AG10803 (cell line): ENCODE data around the gene PDP2.
"Not testable (repeated sequence)": the region's sequence is repeated elsewhere in the genome, so short reads cannot be mapped to it uniquely, and the experiment has no call there.

Source experiments
- DNase-seq: peaks from one replicate; pipeline ENCODE4 v3.0.0; 2010; ENCODE audit warnings: low read depth
- H3K4me3 ChIP-seq: 2 replicates; pipeline ENCODE4 v1.5.1; 2011; ENCODE audit warnings: mild to moderate bottlenecking, low read length, control low read depth
- TF ChIP-seq, protein P1 (sequence below): conservative IDR thresholded peaks from 2 replicates; pipeline ENCODE4 v1.5.1; 2011; ENCODE audit warnings: mild to moderate bottlenecking, low read length, control low read depth, inconsistent platforms

The PDP2 gene

DNA sequence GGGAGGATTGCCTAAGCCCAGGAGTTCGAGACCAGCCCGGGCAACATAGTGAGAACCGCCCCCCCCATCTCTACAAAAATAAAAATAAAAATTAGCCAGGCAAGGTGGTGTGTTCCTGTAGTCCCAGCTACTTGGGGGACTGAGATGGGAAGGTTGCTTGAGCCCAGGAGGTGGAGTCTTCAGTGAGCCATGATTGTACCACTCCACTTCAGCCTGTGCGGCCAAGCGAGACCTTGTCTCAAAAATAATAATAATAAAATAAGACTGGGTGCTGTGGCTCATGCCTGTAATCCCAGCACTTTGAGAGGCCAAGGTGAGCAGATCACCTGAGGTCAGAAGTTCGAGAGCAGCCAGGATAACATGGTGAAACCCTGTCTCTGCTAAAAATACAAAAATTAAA, 11.5 kb downstream of the PDP2 start:
- DNase-seq, result no peak
- H3K4me3 ChIP-seq, result no peak overlapping the region
- TF ChIP-seq, protein P1, sequence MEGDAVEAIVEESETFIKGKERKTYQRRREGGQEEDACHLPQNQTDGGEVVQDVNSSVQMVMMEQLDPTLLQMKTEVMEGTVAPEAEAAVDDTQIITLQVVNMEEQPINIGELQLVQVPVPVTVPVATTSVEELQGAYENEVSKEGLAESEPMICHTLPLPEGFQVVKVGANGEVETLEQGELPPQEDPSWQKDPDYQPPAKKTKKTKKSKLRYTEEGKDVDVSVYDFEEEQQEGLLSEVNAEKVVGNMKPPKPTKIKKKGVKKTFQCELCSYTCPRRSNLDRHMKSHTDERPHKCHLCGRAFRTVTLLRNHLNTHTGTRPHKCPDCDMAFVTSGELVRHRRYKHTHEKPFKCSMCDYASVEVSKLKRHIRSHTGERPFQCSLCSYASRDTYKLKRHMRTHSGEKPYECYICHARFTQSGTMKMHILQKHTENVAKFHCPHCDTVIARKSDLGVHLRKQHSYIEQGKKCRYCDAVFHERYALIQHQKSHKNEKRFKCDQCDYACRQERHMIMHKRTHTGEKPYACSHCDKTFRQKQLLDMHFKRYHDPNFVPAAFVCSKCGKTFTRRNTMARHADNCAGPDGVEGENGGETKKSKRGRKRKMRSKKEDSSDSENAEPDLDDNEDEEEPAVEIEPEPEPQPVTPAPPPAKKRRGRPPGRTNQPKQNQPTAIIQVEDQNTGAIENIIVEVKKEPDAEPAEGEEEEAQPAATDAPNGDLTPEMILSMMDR, result no peak

DNA sequence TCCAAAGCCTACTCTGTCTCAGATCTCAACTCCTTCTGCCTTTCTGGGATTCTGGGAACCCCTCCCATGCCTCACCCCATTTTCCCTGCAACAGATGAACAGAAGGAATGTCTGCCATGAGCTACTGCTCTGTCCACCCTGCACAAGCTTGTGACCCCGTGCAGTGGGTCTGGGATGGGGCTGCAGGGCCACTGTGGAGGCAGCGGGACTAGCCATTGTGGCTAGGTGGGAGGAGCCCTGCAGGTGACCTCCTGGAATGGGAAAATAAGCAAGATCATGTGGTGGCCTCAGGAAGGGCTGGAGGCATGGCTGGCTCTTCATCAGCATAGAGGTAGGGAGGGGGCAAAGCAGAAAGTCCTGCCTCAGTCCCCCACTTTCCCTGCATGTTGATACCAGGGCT, 13.7 kb downstream of the PDP2 start:
- no peak overlapping the region for H3K4me3 ChIP-seq
- no peak for DNase-seq
- TF ChIP-seq, protein P1, result no peak

DNA sequence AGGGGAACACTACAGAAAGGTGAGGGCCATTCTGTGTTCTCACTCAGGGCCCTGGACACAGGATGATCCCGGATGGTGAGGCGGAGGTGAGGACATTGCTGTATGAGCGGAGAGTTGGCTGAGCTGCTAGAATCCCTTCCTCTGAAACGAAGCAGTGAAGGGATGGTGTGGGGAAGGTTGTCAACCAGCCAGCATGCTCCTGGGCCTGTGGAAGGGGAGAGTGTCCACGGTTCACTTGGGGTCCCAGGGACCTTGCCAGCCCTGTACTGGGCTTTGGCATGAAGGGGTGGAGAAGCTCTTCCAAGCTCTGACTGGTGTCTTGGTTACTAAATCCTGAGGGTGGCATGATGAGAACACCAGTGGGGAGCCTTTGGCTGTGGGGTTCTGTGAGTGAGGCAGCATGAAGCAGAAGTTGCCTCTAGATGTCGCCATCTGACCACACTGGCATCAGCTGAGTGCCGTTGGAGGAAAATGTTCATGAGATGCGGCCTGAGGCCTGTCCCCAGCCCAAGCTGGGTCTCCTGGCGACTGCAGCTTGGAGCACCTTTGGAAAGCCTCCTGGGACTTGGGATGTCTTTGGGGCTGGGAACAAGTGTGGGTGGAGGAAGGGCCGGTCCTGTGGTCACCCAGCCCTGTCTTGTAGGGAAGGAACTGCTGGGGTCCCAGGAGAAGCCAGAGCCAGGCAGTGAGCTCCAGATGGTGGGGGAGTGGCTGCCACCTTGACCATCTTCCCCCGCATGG, 14.8 kb downstream of the PDP2 start:
- DNase-seq, result peak; percentile 71
- no peak overlapping the region for H3K4me3 ChIP-seq
- TF ChIP-seq, protein P1, result peak; percentile 92

DNA sequence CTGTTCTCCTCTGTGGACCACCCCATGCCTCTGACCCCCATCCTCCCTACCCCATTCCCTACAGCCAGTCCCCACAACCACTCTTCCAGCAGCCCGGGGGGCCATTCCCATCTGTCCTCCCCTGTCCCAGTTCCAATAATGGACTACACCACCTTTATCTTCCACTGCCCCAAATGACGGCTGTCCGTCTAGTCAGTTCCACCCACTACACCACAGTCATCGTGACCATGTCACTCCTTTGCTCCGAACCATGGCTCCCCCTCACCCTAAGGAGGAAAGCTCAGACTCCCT, 15.3 kb downstream of the PDP2 start:
- DNase-seq, result no peak
- TF ChIP-seq, protein P1, result no peak
- H3K4me3 ChIP-seq, result no peak overlapping the region

DNA sequence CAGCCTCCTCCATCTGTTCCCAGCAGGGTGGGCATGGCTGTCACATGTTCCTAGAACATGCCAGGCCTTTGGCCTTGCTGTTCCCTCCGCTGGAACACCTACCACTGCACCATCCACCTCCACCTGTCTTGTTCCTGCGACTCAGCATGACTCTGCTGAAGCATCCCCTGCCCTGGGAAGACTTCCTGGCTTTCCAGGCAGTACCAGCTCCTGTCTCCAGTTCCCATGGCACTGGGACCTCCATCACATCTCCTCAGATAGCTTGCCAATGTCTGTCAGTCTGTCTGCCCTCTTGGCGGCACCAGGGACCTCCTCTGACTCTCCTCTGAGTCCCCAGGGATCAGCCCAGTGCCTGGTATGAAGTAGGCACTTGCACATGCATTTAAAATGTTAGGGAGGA, 15.7 kb downstream of the PDP2 start:
- DNase-seq, result no peak
- TF ChIP-seq, protein P1, result no peak
- no peak overlapping the region for H3K4me3 ChIP-seq

DNA sequence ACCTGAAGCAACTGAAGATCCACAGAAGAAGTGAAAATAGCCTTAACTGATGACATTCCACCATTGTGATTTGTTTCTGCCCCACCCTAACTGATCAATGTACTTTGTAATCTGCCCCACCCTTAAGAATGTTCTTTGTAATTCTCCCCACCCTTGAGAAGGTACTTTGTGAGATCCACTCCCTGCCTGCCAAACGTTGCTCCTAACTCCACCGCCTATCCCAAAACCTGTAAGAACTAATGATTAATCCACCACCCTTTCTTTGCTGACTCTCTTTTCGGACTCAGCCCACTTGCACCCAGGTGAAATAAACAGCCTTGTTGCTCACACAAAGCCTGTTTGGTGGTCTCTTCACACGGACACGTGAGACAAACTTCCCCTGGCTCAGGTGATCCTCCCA, 16.4 kb downstream of the PDP2 start:
- not testable (repeated sequence) for H3K4me3 ChIP-seq, DNase-seq

DNA sequence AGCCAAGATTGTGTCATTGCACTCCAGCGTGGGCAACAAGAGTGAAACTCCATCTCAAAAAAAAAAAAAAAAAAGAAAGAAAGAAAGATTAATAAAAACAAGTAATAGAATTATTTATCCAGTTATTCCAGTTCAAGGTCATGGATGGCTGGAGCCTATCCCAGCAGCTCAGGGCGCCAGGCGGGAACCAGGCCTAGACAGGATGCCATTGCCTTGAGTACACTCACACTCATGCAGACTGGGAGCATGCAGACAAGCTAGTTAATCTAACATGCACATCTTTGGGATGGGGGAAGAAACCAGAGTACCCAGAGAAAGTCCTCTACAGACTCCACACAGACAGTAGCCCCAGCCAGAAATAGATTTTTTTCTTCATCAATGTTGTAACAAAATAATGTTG, 17.9 kb downstream of the PDP2 start:
- no peak overlapping the region for H3K4me3 ChIP-seq
- DNase-seq, result peak; percentile 74
- TF ChIP-seq, protein P1, result no peak

DNA sequence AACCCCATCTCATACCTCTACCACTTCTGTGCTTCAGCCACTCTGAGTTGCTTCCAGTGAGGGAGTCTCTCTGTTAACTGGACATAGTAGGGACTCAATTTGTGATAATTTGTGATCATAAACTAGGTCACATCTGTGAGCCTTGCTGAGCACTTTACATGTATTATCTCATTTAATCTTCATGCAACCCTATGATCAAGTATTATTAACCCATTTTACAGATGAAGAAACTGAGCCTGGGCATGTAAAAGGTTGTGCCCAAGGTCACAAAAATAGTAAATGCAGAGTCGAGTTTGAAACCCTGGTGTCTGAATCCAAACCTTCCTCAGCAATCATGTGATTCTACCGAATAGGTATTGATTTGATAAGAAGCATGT, 18.6 kb downstream of the PDP2 start:
- DNase-seq, result no peak
- H3K4me3 ChIP-seq, result no peak overlapping the region
- TF ChIP-seq, protein P1, result no peak
